GM12865 (cell line): ENCODE data around the gene SPEM1.
A peak's percentile ranks its signal among the peaks of the same experiment; 100 is the strongest.

Experiments used
- DNase-seq: peaks from one replicate; pipeline ENCODE4 v3.0.0; 2010; ENCODE audit warnings: low read depth
- H3K4me3 ChIP-seq: 2 replicates; pipeline ENCODE4 v1.5.1; 2011; ENCODE audit warnings: mild to moderate bottlenecking, low read depth, low read length, control low read depth
- CTCF ChIP-seq: IDR thresholded peaks from 2 replicates; pipeline ENCODE4 v1.5.1; 2011; ENCODE audit warnings: low read length, control low read depth, low read depth, inconsistent platforms; ENCODE audit not compliant: insufficient read depth; ENCODE audit errors: missing control alignments

SPEM1 gene

GRCh38 chr17:7403043-7403726 lies 16.9 kb upstream of the SPEM1 start:
- peak overlapping the region; percentile 51 for H3K4me3 ChIP-seq
- DNase-seq = peak; percentile 9
- no peak for TF ChIP-seq CTCF

GRCh38 chr17:7403727-7403976 lies 16.5 kb upstream of the SPEM1 start:
- peak overlapping the region; percentile 51 for H3K4me3 ChIP-seq
- no peak for TF ChIP-seq CTCF
- DNase-seq = no peak

GRCh38 chr17:7403977-7404736 lies 16.0 kb upstream of the SPEM1 start, which contains the start of gene TMEM256:
Gene TMEM256 (minus strand): TSS chr17:7404097. CDS start chr17:7404084, 13 bp downstream.
- TF ChIP-seq CTCF = no peak
- H3K4me3 ChIP-seq = peak within 1 kb of the TSS; percentile 69
- peak; percentile 99 for DNase-seq

- DNase-seq = no peak
- no peak for TF ChIP-seq CTCF
- H3K4me3 ChIP-seq = peak overlapping the region; percentile 69
These were observed 15.3 kb upstream of the SPEM1 start for GRCh38 chr17:7404737-7405349.

- no peak for TF ChIP-seq CTCF
- DNase-seq = no peak
- H3K4me3 ChIP-seq = peak overlapping the region; percentile 69; the same call in 1 of the 2 replicates
These were observed 14.5 kb upstream of the SPEM1 start for GRCh38 chr17:7405350-7406234.

- H3K4me3 ChIP-seq = no peak overlapping the region
- no peak for DNase-seq
- no peak for TF ChIP-seq CTCF
These were observed 13.8 kb upstream of the SPEM1 start for GRCh38 chr17:7406235-7406825.
